Measurements from ENCODE around the gene LRRC49.
"Not testable (repeated sequence)": the region's sequence is repeated elsewhere in the genome, so short reads cannot be mapped to it uniquely, and the experiment has no call there.

The LRRC49 gene

DNA sequence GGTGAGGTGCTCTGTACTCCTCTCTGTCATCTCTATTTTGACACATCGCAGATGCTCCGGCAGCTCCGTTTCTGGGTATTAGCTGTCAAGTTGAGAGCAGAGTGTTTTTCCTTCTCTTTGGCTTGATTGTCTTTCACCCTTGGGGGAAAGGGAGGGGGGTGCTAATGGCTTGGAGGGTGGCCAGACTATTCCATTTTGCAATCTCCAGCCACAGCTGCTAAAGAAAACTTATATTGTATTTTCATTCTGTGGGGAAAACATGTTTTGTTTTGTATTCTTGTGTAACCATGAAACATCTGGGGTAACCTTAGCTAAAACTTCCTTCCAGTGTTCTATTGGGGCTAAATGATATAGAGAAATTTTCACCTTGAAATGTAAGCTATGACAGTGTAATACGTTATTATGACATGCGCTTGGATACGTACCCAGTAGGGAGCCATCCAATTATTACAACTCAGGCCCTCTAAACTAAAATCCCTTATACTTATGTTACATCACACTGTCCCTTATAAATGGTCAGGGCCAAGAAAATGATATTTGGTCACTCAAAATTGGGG, 24.6 kb upstream of the LRRC49 start:
- no peak for DNase-seq (ENCODE audit: low read depth in 1 of 2, low spot score in 1 of 2)

DNA sequence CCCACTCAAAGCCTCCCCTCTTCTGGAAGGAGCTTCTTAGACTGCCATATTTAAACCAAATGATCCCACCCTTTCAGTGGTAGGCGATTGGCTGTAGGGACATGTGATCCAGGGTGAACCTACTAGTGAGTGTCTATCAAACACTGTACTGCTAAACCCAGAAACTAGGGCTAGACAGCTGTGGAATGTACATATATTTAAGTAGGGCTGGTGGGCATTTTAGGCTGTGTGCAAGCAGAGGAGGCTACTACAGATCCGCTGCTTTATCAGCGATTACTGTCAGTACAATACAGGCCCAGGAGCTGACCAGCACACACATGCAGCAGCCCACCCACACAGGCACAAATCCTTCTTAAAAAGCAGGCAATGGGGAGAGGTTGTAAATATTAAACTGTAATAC, 23.3 kb upstream of the LRRC49 start:
- DNase-seq (ENCODE audit: low read depth in 1 of 2, low spot score in 1 of 2), result no peak

DNA sequence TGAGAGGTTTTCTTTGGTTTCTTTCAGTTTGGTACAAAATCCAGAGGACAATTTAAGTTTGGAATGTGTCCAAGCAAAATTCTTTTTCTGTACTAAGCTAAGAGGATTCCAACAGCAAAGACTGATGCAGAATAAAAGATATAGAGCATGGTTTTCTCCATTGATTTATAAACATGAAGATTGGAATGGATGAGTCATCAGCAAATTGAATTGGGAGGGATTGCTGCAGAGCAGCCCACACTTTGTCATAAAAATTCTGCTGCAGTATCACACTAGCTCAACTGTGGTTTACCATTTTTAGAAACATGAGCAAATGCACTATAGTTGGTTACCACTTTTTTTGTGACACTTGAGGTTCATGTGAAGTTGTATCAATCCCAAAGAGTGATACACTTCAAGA, 22.6 kb upstream of the LRRC49 start:
- DNase-seq (ENCODE audit: low read depth in 1 of 2, low spot score in 1 of 2), result no peak

DNA sequence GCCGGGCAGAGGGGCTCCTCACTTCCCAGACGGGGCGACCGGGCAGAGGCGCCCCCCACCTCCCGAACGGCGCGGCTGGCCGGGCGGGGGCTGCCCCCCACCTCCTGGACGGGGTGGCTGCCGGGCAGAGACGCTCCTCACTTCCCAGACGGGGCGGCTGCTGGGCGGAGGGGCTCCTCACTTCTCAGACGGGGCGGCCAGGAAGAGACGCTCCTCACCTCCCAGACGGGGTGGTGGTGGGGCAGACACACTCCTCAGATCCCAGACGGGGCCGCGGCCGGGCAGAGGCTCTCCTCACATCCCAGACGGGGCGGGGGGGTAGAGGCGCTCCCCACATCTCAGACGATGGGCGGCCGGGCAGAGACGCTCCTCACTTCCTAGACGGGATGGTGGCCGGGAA, 21.1 kb upstream of the LRRC49 start:
- not testable (repeated sequence) for DNase-seq (ENCODE audit: low read depth in 1 of 2, low spot score in 1 of 2)

DNA sequence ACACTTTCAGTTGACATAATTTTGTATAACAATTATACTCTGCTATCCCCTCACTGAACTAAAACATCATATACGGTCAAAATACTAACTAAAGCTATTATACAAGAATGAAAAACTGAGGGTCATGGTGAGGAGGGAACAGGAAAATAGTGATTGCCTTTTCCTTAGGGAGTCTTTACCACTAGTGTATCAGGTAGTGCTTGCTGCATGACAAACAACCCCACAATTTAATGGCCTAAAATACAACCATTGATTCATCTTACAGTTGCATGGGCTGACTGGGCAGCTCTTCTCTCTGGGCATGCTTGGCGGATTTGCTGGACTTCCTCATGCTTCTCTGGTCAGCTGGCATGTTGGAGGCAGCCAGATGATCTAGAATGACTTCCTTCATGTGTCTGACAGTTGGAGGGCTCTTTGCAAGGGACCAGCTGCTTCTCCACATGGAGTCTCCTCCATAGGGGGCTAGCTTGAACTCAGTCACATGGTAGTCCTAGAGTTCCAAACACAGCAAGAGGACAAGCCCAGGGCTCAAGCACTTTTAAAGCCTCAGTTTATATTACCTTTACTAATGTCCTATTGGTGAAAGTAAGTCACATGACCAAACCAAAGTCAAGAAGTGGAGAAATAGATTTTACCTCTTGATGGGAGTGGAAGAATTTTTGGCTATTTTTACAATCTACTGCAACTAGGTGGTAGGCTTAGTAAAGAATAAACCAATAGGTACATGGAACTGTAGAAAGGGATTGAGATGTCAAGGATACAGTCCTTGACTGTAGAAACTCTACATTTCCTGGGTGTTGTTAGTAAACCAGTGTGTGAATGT, 19.2 kb upstream of the LRRC49 start:
- no peak for DNase-seq (ENCODE audit: low read depth in 1 of 2, low spot score in 1 of 2)

DNA sequence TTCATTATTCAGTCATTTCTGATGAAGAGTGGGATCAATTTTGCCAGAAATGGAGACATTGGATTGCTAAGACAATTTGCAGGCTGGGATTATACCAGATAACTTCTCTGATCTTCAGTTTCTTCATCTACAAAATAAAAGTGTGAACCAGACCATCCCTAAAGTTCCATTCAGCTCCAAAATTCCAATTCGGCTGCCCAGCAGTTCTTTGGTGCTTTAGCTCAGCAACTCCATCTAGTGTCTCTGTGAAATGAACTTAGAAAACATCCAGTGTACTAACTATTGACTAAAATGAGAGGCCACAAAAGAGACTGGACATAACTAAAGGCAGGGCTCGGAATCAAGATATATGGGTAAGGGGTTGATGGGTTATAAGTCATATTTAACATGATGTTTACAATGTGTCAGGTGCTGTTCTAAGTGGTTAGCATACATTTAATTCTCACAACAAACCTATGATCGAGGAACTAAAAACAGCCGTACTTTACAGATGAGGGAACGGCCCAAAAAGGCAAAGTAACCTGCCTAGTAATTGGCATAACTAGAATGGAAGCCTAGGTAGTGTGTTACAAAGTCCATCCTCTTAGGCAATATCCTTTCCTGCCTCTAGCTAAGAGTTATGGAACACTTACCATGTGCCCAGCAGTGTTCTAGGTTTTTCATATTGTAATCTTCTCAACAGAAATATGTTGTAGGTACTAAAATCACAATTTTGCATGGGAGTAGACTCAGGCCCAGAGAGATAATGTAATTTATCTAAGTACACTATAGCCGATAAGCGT, 17.4 kb upstream of the LRRC49 start:
- DNase-seq (ENCODE audit: low read depth in 1 of 2, low spot score in 1 of 2), result no peak

DNA sequence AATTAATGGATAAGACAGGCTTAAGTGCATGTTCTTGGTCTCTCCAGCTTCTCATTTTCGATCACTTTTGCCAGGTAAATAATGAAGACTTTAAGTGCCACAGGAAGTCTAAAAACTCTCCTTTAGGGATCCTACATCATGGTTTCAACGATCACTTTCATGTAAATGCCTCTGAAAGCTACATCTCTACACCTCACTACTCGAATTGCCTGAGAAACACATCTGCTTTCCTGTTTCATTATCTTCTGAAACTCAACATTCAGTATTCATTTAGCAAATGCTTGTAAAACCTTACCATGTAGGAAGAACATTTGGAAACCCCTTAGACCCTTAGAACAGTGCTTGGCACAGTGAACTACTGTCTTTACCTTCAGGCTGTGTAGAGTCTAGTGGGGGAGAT, 16.6 kb upstream of the LRRC49 start:
- no peak for DNase-seq (ENCODE audit: low read depth in 1 of 2, low spot score in 1 of 2)

DNA sequence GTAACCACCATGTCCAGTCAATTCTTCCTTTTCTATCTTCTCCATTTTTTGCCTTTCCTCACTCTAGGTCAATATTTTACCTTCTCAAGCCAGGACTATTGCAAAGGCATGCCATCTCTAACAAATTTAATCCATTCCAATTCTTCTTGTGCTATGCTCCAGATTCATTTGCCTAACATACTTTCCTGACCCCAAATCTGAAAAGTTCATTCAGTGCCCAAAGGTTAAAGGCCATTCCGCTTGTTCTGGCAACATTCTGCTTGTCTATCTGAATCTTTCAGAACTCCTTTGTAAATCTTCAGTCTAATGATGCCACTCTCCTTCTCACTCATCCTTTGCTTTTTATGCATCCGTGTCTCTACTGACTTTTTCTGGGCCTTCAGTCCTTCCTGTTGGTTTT, 15.9 kb upstream of the LRRC49 start:
- no peak for DNase-seq (ENCODE audit: low read depth in 1 of 2, low spot score in 1 of 2)

DNA sequence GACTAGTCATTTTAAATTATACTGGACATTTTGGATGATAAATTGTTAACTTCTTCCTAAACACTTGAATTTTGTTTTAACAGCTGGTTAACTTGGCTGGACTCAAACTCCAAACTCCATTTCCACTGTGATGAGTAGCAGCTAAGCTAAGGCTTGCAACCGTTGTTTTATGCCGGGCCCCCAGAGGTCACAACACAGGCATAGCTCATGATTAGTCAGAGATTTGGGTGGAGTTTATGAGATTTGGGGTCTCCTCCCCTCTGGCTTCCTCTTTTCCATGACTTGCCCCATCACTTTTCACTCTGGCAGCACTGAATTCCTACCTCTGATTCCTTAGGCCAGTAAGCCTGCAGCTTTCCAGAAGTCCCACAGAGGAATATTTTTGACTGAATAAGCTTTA, 13.2 kb upstream of the LRRC49 start:
- DNase-seq (ENCODE audit: low read depth in 1 of 2, low spot score in 1 of 2), result no peak

DNA sequence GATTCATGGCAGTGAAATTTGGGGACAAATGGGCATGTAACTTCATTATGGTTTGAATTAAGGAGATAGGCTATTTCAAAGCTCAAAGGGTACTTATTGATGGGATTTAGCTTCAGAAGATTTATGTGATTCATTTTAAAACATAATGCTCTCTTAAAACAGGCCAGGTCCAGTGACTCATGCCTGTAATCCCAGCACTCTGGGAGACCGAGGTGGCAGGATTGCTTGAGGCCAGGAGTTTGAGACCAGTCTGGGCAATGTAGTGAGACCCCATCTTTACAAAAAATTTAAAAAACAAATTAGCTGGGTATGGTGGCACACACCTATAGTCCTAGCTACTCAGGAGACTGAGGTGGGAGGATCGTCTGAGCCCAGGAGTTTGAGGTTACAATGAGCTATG, 11.8 kb upstream of the LRRC49 start:
- DNase-seq (ENCODE audit: low read depth in 1 of 2, low spot score in 1 of 2), result no peak

DNA sequence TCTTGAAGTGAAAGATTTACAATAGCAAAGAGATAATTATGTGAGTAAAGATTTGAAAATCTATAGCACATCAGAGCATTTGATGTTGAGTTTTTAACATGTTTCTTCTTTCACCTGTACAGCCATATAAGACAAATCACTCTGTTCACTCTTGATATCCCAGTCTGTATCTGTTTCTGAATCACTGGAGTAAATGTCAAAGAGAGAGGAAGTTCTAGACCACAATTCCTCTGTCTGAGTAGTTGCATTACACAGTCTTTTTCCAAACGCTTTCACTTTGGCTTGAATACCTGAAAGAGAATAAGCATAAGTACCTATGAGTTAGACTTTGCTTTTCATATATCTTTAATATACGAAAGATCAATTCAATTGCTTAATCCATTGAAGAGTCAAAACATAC, 10.3 kb upstream of the LRRC49 start:
- no peak for DNase-seq (ENCODE audit: low read depth in 1 of 2, low spot score in 1 of 2)

DNA sequence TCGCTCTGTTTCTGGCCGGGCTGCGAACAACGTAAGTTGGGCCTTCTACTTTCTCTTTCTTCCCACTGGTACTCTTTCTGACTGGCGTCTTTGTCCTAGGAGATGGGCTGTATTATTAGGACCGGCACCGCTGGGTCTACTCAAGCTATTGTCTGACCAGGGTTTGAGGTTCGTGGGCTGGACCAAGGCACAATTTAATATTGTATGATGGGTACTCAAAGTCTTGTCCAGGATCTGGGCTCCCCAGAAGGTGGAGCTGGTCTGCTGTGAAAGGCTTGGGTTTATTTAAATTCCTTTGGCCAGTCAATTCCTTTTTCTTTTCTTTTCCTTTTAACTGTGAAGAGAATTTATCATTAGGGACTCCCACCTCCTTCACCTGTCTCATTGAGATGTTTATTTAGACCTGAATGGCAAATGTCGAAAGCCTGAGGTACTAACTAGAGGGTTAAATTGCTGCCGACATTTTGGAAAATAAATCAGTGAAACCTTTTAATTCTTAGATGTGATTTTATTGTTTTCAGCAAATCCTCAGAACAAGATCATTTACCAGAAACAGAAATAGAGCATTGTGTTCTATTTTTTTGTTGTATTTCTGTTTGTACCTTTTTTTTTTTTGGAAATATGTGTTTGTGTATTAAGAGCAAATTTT, 410 bp downstream of the LRRC49 start:
- DNase-seq (ENCODE audit: low read depth in 1 of 2, low spot score in 1 of 2), result no peak

DNA sequence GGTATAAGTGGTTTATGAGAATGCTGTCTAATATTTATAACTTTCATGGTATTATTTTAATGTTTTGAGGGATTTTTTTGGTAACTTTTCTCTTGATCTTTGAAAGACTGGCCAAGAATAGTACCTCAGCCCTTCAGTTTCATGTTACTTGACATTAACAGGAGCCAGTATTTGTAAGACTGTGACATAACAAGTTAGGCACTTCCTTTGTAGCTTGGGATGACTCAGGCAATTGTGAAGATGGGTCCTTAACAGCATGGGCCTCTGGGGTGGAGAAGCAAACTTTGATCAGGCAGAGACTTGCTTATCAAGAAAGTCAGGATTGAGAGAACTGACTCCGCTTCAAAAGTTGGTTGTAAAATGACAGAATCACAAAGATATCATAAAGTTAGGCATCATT, 9.5 kb downstream of the LRRC49 start:
- DNase-seq (ENCODE audit: low read depth in 1 of 2, low spot score in 1 of 2), result no peak

DNA sequence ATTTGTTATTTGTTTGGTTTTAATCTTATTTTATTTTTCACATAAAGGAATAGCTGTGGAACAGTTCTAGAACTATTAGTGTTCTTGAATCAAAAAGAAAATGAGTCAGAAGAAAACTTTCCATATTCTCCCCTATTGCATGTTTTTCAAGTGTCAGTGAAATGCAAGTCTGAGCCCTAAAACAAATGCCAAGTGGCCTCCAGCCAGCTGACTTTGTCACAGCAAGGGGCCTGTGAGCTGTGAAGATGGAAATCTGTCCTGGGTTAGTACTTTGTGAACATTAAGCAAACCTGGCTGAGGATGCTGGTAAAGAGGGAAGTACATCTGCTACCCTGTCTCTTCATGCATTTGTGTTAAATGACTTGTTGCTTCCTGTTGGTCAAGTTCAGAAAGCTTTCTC, 14.2 kb downstream of the LRRC49 start:
- DNase-seq (ENCODE audit: low read depth in 1 of 2, low spot score in 1 of 2), result no peak

DNA sequence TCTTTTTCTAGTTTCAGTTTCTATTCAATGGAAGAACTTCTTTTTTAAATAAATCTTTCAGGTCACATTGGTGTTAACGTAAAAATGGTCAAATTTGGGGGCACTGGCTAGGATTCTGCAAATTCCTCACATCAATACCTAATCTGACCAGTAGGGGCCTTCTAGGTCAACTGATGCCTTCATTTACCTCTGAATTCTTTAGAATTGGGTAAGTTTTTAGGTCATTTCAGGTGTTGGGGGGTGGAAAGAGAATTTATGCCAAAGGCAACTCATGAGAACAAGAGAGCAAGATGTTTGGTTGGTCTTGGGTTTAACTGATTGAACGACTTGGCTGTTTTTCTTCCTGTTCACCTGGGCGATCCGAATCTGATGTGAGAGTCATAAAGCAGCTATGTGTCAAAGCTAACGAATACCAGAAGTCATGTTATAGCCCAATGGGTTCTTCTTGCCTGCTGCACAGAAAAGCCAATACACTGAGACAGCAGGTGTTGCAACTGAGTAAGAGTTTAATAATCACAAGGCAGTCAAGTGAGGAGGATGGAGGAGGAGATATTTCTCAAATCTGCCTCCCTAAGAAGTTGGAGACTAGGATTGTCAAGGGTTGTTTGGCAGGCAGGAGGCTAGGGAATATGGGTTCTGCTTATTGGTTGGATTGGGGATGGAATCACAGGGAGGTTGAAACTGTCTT, 15.3 kb downstream of the LRRC49 start:
- DNase-seq (ENCODE audit: low read depth in 1 of 2, low spot score in 1 of 2), result no peak

DNA sequence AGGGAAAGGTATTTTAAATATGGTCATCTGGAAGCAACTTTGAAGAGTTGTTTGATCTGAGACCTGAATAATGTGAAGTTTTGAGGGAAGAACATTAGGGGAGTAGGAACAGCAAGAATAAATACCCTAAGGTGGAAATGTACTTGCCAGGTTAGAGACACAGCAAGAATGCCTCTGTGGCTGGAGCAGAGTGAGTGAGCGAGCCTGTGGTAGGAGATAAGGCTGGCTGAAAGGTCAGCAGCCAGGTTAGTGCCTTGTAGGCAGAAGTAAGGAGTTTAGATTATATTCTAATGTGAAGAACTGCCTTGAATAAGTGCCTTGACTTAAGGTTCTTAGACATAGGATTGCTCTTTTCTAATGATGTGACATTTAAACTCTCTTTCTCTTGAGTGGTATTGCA, 18.3 kb downstream of the LRRC49 start:
- no peak for DNase-seq (ENCODE audit: low read depth in 1 of 2, low spot score in 1 of 2)

DNA sequence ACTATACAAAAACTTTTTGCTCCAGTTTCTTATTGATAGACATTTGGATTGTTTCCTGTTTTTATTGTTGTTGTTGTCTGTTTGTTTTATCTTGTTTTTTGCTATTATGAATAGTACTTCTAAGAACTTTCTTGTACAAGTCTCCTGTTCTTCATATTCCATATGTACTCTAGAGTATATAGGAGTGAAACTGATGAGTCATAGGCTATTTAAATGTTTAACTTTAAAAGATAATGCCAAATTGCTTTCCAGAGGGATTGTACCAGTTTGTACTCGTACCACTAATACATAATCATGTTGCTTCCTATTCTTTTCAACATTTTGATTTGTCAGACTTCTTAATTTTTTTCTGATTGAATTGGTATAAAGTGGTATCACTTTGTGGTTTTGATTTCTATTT, 19.6 kb downstream of the LRRC49 start:
- DNase-seq (ENCODE audit: low read depth in 1 of 2, low spot score in 1 of 2), result no peak

DNA sequence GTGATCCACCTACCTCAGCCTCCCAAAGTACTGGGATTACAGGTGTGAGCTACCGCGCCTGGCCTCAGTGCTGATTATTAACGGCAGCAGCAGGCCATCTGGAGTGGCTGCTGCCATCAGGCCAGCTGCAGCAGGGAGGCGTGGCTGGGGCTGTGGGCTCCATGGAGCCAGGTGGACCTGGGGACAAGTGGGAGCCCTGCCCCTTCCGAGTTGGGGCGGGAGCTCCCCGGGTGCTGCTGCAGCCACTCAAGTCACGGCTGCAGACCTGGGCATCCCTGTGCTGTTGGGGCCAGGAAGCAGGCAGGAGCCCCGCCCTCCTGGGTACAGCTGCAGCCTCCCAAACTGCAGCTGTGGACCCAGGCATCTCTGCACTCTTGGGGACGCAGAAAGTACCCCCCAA, 23.9 kb downstream of the LRRC49 start:
- no peak for DNase-seq (ENCODE audit: low read depth in 1 of 2, low spot score in 1 of 2)

DNA sequence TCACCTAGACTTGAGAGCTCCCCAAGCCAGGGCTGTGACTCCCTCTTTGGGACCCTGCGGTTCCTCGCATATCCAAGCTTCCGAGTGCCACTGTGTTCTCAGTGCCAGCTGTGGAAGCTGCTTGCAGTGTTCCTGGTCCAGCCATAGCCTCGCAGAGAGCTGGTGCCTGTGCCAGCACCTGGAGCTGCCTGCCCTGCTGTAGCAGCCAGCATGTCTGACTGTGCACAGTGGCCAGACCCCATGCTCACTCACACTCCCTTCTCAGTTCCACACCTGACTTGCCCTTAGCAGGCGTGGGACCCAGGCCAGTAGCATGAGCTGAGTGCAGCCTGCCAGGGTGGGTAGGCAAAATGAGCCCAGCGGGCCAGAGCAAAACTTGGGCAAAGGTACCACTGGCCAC, 25.3 kb downstream of the LRRC49 start:
- no peak for DNase-seq (ENCODE audit: low read depth in 1 of 2, low spot score in 1 of 2)

DNA sequence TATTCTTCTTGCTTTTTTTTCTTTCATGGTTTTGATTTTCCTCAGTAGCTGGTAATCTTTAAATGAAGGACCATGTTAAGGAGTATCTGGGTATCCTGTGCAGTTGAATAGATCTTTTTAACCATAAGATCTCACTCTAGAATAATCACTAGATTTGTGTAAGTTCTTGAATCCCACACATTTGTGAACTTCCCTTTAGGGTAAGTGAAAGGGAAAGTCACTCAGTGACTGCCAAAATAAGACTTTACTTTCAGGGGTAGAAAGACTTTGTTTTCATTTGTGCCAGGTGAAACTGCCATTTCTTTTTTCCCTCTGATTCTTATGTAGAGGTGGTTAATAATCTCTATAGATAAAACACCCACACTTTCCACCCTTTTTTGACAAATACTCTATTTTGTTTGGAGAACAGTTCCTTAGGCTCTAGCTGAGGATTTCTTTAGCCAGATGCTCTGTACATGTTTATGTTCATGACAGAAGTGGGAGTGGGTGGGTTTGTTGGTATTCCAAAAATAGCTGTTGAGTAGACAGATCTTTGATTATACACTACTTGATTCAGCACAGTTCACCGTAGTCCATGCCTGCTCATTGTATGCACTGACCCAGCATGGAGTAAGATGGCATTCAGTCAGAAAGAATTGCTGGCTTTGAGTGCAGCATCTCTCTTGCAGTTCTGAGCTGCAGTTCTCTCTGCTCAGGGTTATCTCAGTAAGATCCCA, 28.5 kb downstream of the LRRC49 start:
- no peak for DNase-seq (ENCODE audit: low read depth in 1 of 2, low spot score in 1 of 2)

DNA sequence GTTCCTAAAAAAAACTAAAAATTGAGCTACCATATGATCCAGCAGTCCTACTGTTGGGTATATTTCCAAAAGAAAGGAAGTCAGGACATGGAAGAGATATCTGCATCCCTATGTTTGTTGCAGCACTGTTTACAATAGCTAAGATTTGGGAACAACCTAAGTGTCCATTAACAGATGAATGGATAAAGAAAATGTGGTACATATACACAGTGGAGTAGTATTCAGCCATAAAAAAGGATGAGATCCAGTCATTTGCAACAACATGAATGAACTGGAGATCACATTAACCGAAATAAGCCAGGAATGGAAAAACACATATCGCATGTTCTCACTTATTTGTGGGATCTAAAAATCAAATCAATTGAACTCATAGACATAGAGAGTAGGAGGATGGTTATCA, 29.5 kb downstream of the LRRC49 start:
- DNase-seq (ENCODE audit: low read depth in 1 of 2, low spot score in 1 of 2), result no peak

Measured in activated T-helper 1 cell treated with anti-CD3 and anti-CD28 coated beads, Interleukin-2, amount 50 U/mL, for 16 hours (primary cell).